ENCODE data around the gene ZBTB20.

Gene ZBTB20

GRCh38 chr3:114762144-114762543 lies 384.9 kb downstream of the ZBTB20 start:
- no peak for TF ChIP-seq CTCF (IDR thresholded peaks at IDR 0.05; ENCODE audit: low read length)
- TF ChIP-seq EZH2 (optimal IDR thresholded peaks at IDR 0.05; ENCODE audit: low read depth, low read length): no peak
- no peak for TF ChIP-seq EZH2phosphoT487 (IDR thresholded peaks at IDR 0.05; ENCODE audit: low read length)
- no peaks in the 10 kb centered on the region for H3K9me3 ChIP-seq (replicated peaks; ENCODE audit: insufficient read depth, low read length)
- no peaks in the 10 kb centered on the region for H3K79me2 ChIP-seq (ENCODE audit: low read length)
- H3K4me1 ChIP-seq (ENCODE audit: low read length): no peaks in the 10 kb centered on the region
- DNase-seq: no peak
- no peak overlapping the region for H3K4me2 ChIP-seq (ENCODE audit: low read depth, low read length)
- H3K27ac ChIP-seq (ENCODE audit: low read length): no peak overlapping the region
- no peak overlapping the region for H3K9ac ChIP-seq (ENCODE audit: low read length)
- H3F3A ChIP-seq (ENCODE audit: insufficient read depth, low read length): no peaks in the 10 kb centered on the region
- H3K9me2 ChIP-seq (replicated peaks; ENCODE audit: insufficient read depth, low read length): no peaks in the 10 kb centered on the region
- H4K20me1 ChIP-seq (ENCODE audit: insufficient read depth, low read length): no peaks in the 10 kb centered on the region
- no peaks in the 10 kb centered on the region for H3K36me3 ChIP-seq (replicated peaks; ENCODE audit: insufficient read depth, low read length)
- H2AFZ ChIP-seq (ENCODE audit: low read length): no peak overlapping the region
- no peak overlapping the region for H3K4me3 ChIP-seq (ENCODE audit: low read length)
- H3K27me3 ChIP-seq (replicated peaks; ENCODE audit: insufficient read depth, low read length): no peaks in the 10 kb centered on the region

- no peaks in the 10 kb centered on the region for H3K27me3 ChIP-seq (replicated peaks; ENCODE audit: insufficient read depth, low read length)
- H3K79me2 ChIP-seq (ENCODE audit: low read length): no peaks in the 10 kb centered on the region
- TF ChIP-seq EZH2 (optimal IDR thresholded peaks at IDR 0.05; ENCODE audit: low read depth, low read length): no peak
- TF ChIP-seq CTCF (IDR thresholded peaks at IDR 0.05; ENCODE audit: low read length): no peak
- TF ChIP-seq EZH2phosphoT487 (IDR thresholded peaks at IDR 0.05; ENCODE audit: low read length): no peak
- H3K36me3 ChIP-seq (replicated peaks; ENCODE audit: insufficient read depth, low read length): no peaks in the 10 kb centered on the region
- H3K9me3 ChIP-seq (replicated peaks; ENCODE audit: insufficient read depth, low read length): no peaks in the 10 kb centered on the region
- no peaks in the 10 kb centered on the region for H3K4me1 ChIP-seq (ENCODE audit: low read length)
- H2AFZ ChIP-seq (ENCODE audit: low read length): no peak overlapping the region
- H3K4me3 ChIP-seq (ENCODE audit: low read length): no peak overlapping the region
- no peaks in the 10 kb centered on the region for H3F3A ChIP-seq (ENCODE audit: insufficient read depth, low read length)
- no peak overlapping the region for H3K9ac ChIP-seq (ENCODE audit: low read length)
- no peak overlapping the region for H3K4me2 ChIP-seq (ENCODE audit: low read depth, low read length)
- DNase-seq: no peak
- H3K27ac ChIP-seq (ENCODE audit: low read length): no peak overlapping the region
- H4K20me1 ChIP-seq (ENCODE audit: insufficient read depth, low read length): no peaks in the 10 kb centered on the region
- no peaks in the 10 kb centered on the region for H3K9me2 ChIP-seq (replicated peaks; ENCODE audit: insufficient read depth, low read length)
Measured at GRCh38 chr3:114760679-114761078, 386.4 kb downstream of the ZBTB20 start.

GRCh38 chr3:114758831-114759699 lies 388.0 kb downstream of the ZBTB20 start:
- no peak overlapping the region for H3K27ac ChIP-seq (ENCODE audit: low read length)
- H3F3A ChIP-seq (ENCODE audit: insufficient read depth, low read length): no peaks in the 10 kb centered on the region
- H3K27me3 ChIP-seq (replicated peaks; ENCODE audit: insufficient read depth, low read length): no peaks in the 10 kb centered on the region
- no peak overlapping the region for H3K9ac ChIP-seq (ENCODE audit: low read length)
- no peak for DNase-seq
- H3K9me3 ChIP-seq (replicated peaks; ENCODE audit: insufficient read depth, low read length): no peaks in the 10 kb centered on the region
- H3K4me3 ChIP-seq (ENCODE audit: low read length): no peak overlapping the region
- no peak for TF ChIP-seq EZH2phosphoT487 (IDR thresholded peaks at IDR 0.05; ENCODE audit: low read length)
- TF ChIP-seq EZH2 (optimal IDR thresholded peaks at IDR 0.05; ENCODE audit: low read depth, low read length): no peak
- H4K20me1 ChIP-seq (ENCODE audit: insufficient read depth, low read length): no peaks in the 10 kb centered on the region
- no peaks in the 10 kb centered on the region for H3K79me2 ChIP-seq (ENCODE audit: low read length)
- no peaks in the 10 kb centered on the region for H3K4me1 ChIP-seq (ENCODE audit: low read length)
- H3K36me3 ChIP-seq (replicated peaks; ENCODE audit: insufficient read depth, low read length): no peaks in the 10 kb centered on the region
- H2AFZ ChIP-seq (ENCODE audit: low read length): no peak overlapping the region
- H3K9me2 ChIP-seq (replicated peaks; ENCODE audit: insufficient read depth, low read length): no peaks in the 10 kb centered on the region
- H3K4me2 ChIP-seq (ENCODE audit: low read depth, low read length): no peak overlapping the region

All from MM.1S (cell line).